GM18517 (cell line): ENCODE results near the gene KLHL10.
"Not testable (repeated sequence)": the region's sequence is repeated elsewhere in the genome, so short reads cannot be mapped to it uniquely, and the experiment has no call there.

Source experiments
- ATAC-seq: cut with Tn5 transposase; IDR thresholded peaks from one replicate; pipeline ENCODE4 v1.9.1; 2021; ENCODE audit warnings: mild to moderate bottlenecking, moderate library complexity; ENCODE audit not compliant: unreplicated experiment

Gene KLHL10

DNA sequence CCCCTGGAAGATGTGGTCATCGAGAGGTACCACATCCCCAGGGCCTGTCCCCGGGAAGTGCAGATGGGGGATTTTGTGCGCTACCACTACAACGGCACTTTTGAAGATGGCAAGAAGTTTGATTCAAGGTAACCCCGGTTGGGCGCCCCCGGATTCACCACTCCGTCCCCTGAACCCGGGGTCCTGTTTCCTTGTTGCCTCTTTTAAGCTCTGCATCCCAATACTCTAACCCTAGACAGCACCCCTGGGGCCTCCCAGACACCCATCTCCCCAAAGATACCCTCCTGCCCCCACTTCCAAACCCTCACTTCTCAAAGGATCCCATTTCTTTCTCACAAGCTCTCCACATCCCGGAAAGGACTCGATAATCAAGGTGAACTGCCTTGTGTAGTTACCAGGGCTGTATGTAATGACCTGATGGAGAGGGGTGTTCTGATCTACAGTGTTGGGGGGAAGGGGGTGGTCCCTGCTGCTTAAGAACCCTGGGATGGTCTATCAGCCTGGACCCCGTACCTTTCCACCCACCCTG lies 24.4 kb upstream of the KLHL10 start:
- no peak for ATAC-seq

DNA sequence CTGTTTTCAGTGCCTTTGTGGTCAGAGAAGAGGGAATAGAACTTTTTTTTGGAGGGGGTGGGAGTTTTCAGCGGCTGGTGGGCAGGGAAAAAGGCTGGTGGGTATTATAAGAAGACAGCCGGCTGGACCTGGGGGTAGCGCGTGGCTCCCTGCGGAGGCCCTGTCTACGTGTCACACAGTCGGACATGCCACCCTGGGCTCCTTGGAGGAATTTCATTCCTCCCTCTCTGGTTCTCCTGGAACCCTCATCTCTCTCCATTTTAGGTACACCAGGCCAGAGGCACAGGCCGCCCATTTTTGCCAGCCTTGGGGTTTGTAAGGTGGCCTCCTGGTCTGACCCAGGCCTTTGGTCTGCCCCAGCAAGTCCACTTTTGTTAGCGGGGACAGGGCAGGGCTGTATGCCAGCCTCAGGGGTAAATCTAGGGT lies 23.9 kb upstream of the KLHL10 start:
- ATAC-seq, result no peak

GRCh38 chr17:41814195-41814594 lies 23.4 kb upstream of the KLHL10 start:
- ATAC-seq, result no peak

- no peak for ATAC-seq
Measured at GRCh38 chr17:41816637-41817320, 20.8 kb upstream of the KLHL10 start.

DNA sequence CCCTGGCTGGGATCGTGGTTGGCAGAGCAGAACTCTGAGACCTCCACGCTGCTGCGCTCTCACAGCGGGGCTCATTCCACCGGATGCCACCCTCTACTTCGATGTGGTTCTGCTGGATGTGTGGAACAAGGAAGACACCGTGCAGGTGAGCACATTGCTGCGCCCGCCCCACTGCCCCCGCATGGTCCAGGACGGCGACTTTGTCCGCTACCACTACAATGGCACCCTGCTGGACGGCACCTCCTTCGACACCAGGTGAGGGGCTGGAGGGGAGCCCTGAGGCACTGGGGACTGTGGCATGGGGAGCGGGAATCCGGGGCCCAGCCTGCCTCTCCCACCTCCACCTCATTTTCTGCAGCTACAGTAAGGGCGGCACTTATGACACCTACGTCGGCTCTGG lies 19.6 kb upstream of the KLHL10 start:
- no peak for ATAC-seq

DNA sequence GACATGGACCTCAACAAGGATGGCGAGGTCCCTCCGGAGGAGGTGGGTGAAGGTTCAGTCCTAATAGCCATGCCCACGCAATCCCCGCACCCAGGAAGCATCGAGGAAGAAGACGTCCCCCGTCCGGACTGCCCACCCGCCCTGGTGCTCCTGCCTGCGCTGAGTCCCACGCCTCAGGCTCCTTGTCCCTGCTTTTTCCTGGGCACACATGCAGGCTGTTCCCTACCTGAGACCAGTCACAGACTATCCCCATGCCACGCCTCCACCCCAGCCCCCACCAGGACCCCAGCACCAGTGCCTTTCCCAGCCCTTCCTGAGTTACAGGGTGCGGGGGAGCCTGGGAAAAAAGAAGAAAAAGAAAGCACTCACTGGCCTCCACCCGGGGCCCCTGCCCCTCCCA lies 15.8 kb upstream of the KLHL10 start:
- no peak for ATAC-seq

DNA sequence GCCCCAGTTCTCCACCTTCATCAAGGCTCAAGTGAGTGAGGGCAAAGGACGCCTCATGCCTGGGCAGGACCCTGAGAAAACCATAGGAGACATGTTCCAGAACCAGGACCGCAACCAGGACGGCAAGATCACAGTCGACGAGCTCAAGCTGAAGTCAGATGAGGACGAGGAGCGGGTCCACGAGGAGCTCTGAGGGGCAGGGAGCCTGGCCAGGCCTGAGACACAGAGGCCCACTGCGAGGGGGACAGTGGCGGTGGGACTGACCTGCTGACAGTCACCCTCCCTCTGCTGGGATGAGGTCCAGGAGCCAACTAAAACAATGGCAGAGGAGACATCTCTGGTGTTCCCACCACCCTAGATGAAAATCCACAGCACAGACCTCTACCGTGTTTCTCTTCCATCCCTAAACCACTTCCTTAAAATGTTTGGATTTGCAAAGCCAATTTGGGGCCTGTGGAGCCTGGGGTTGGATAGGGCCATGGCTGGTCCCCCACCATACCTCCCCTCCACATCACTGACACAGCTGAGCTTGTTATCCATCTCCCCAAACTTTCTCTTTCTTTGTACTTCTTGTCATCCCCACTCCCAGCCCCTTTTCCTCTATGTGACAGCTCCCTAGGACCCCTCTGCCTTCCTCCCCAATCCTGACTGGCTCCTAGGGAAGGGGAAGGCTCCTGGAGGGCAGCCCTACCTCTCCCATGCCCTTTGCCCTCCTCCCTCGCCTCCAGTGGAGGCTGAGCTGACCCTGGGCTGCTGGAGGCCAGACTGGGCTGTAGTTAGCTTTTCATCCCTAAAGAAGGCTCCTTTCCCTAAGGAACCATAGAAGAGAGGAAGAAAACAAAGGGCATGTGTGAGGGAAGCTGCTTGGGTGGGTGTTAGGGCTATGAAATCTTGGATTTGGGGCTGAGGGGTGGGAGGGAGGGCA lies 15.1 kb upstream of the KLHL10 start:
- ATAC-seq, result no peak

- ATAC-seq, result no peak
Measured at GRCh38 chr17:41823141-41823524, 14.5 kb upstream of the KLHL10 start.

DNA sequence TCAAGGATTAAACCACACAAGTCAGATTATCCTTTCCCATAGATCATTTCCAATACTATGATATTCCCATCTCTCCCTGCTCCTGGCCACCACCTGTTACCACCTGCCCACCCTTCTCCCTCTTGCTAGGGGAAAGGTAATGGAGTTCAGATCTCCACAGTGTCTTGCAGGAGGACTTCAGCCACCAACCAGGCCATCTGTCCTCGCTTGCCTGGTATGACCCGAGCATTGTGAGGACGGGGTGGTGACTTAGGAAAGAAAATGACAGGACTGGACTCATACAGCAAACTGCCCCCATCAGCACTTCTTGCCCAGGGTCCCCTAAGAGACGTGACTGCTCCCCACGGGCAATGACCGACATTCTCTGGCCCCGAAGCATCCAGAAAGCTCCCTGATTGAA lies 14.0 kb upstream of the KLHL10 start:
- no peak for ATAC-seq

- ATAC-seq, result no peak
Measured at GRCh38 chr17:41824086-41824485, 13.5 kb upstream of the KLHL10 start.

- no peak for ATAC-seq
Measured at GRCh38 chr17:41825175-41825845, 12.3 kb upstream of the KLHL10 start.

DNA sequence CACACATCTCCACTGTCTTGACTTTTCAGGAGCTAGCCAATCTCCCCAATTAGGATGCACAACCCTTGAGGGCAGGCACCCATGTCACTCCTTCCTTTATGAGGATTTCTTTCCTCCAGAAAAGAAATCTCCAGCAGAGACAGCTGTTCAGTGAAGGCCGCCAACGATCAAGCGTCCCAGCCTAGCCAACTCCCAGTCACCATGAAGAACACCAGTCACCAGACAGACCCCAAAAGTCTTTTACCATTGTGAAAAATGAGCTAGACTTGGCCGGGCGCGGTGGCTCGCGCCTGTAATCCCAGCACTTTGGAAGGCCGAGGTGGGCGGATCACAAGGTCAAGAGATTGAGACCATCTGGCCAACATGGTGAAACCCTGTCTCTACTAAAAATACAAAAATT lies 7.7 kb upstream of the KLHL10 start:
- ATAC-seq, result not testable (repeated sequence)

- ATAC-seq, result no peak
Measured at GRCh38 chr17:41835214-41835799, 2.3 kb upstream of the KLHL10 start.

- ATAC-seq, result no peak
Measured at GRCh38 chr17:41835800-41836549, 1.6 kb upstream of the KLHL10 start, which contains the start of gene NT5C3B. NT5C3B (minus strand) TSS chr17:41836232; CDS start chr17:41836193, 39 bp downstream.

DNA sequence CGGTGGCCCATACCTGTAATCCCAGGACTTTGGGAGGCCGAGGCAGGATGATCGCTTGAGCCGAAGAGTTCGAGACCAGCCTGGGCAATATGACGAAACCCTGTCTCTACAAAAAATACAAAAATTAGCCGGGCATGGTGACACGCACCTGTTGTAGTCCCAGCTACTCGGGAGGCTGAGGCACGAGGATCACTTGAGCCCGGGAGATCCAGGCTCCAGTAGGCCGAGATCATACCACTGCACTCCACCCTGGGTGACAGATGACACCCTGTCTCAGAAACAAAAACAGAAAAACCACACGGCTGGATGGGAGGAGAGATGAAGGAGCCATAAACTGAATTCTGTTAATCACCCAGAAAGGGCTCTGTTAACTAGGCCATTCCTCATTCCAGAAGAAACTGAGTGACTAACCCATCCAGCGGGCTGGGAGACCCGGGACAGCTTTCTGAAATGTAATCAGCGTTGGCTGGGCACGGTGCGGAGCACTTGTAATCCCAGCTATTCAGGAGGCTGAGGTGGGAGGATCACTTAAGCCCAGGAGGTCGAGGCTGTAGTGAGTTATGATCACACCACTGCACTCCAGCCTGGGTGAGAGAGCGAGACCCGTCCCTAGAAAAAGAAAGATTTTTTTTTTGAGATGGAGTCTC lies 952 bp upstream of the KLHL10 start:
- no peak for ATAC-seq

- not testable (repeated sequence) for ATAC-seq
Measured at GRCh38 chr17:41839448-41839847, 1.8 kb downstream of the KLHL10 start.

DNA sequence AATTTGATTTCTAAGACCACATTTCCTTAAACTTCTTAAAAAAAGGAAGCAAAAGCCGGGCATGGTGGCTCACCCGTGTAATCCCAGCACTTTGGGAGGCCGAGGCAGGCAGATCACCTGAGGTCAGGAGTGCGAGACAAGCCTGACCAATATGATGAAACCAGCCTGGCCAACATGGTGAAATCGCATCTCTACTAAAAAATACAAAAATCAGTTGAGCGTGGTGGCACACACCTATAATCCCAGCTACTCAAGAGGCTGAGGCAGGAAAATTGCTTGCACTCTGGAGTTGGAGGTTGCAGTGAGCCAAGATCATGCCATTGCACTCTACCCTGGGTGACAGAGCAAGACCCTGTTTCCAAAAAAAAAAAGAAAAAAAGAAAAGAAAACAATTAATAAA lies 3.2 kb downstream of the KLHL10 start:
- not testable (repeated sequence) for ATAC-seq

- ATAC-seq, result no peak
Measured at GRCh38 chr17:41844971-41845370, 7.3 kb downstream of the KLHL10 start.

- no peak for ATAC-seq
Measured at GRCh38 chr17:41848788-41849187, 11.2 kb downstream of the KLHL10 start.
